Vagina (tissue), 2 donors: ENCODE data around the gene LTB4R2. TPM values are rescaled to one million over a fixed set of nuclear protein-coding genes. Genes with fewer than 3 reads are reported as not detected.

ENCODE experiments used
- DNase-seq, 2 donors: peaks; one replicate each; pipeline ENCODE4 v3.0.0-alpha.2; 2017; ENCODE audit errors: extremely low spot score in 2 of 2
- H3K27ac ChIP-seq: fragments of 200-600 bp; sonication (generic); one replicate; pipeline ENCODE4 v1.5.1; 2019
- H3K27me3 ChIP-seq: fragments of 200-600 bp; sonication (generic); one replicate; pipeline ENCODE4 v1.5.1; 2019
- H3K36me3 ChIP-seq, 2 donors: fragments of 200-600 bp; sonication (generic); one replicate each; pipeline ENCODE4 v1.5.1; 2017 to 2019
- H3K4me1 ChIP-seq: fragments of 200-600 bp; sonication (generic); one replicate; pipeline ENCODE4 v1.5.1; 2019
- H3K4me3 ChIP-seq, 2 donors: fragments of 200-600 bp; sonication (generic); 1 replicate in 1 of 2; 2 replicates in 1 of 2; pipeline ENCODE4 v1.5.1; 2016 to 2019
- H3K9me3 ChIP-seq: fragments of 200-600 bp; sonication (generic); one replicate; pipeline ENCODE4 v1.5.1; 2019
- POLR2A ChIP-seq, 2 donors: fragments of 450-650 bp; IDR thresholded peaks; one replicate each; pipeline ENCODE4 v1.6.1; 2017; ENCODE audit warnings: antibody characterized with exemption in 2 of 2, mild to moderate bottlenecking in 2 of 2, moderate library complexity in 2 of 2
- POLR2AphosphoS5 ChIP-seq, 2 donors: sonication (generic); formaldehyde crosslinking; IDR thresholded peaks; one replicate each; pipeline ENCODE4 v1.9.0; 2017; ENCODE audit warnings: antibody characterized with exemption in 2 of 2, mild to moderate bottlenecking in 2 of 2, low read depth in 1 of 2; ENCODE audit not compliant: insufficient read depth in 1 of 2
- intact Hi-C: fragments of 100-400 bp; cut with DNase I; formaldehyde crosslinking; loops from one replicate; pipeline ENCODE4 v1.15.1; 2023
- total RNA-seq: library from RNA; depleted of rRNA; stranded (reverse); fragments of >200 nt; gene quantifications from one replicate; pipeline ENCODE4 v1.2.3, GENCODE V29; 2016
- TF ChIP-seq, protein P1 (sequence below), 3 experiments: fragments of 450-650 bp in 2 of 3; fragments of 200-600 bp in 1 of 3; sonication (generic) in 1 of 3; IDR thresholded peaks; one replicate each; pipeline ENCODE4 v1.5.1; 2017 to 2019; ENCODE audit warnings: antibody characterized with exemption in 3 of 3, mild to moderate bottlenecking in 2 of 3, moderate library complexity in 2 of 3

Gene LTB4R2
- total RNA-seq, 1 donor from 2014 or later = 66.5 TPM

DNA sequence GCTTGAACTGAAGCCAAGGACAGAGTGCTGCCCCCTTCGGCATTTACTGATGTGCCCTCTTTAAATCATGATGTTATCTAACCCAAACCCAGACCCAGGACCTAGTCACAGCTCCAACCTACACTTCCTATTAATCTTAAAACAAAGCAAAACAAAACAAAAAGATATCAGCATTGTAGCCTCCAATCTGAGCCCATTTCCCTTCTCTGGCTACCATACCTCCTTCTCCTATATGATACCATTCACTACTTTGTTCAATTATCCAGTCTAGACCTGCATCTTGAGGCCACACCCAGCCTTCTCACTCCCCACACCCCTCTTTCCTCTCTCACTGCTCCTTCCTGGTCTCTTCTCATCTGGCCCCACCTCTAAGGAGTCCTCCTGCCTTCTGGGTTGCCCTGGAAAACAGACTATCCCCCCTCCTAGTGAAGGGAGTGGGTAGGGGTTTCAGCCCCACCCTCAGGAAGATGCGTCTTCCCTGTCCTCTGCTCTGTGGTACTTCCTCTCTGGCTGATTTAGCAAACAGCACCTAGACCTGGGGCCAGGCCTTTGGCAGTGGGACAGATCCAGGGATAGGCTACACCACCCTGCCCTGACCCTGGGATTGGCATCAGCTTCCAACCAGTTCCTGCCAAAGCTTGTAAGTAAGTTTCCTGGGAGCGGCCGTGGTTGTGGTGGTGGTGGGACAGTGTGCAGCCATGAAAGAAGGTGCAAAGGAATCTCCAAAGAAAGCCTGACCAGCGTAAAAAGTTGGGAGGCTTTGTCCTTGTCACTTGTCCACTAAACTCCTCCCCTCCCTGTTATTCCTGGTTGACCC lies 4.6 kb downstream of the LTB4R2 start:
- Histone ChIP-seq H3K27me3 (no peaks in the 10 kb centered on the region), H3K27ac (peak overlapping the region; percentile 87), H3K4me1 (peaks cover 69% of the 10 kb centered on the region), H3K4me3 (no peak overlapping the region), H3K9me3 (no peaks in the 10 kb centered on the region), H3K36me3 (no peaks in the 10 kb centered on the region)
- intact Hi-C loops = no loop called here
- DNase-seq = no peak
- TF ChIP-seq POLR2A (IDR thresholded peaks at IDR 0.05) (no peak), POLR2AphosphoS5 (IDR thresholded peaks at IDR 0.05; ENCODE audit: insufficient read depth in 1 of 2, low read depth in 1 of 2) (peak; percentile 16)
- TF ChIP-seq, protein P1, sequence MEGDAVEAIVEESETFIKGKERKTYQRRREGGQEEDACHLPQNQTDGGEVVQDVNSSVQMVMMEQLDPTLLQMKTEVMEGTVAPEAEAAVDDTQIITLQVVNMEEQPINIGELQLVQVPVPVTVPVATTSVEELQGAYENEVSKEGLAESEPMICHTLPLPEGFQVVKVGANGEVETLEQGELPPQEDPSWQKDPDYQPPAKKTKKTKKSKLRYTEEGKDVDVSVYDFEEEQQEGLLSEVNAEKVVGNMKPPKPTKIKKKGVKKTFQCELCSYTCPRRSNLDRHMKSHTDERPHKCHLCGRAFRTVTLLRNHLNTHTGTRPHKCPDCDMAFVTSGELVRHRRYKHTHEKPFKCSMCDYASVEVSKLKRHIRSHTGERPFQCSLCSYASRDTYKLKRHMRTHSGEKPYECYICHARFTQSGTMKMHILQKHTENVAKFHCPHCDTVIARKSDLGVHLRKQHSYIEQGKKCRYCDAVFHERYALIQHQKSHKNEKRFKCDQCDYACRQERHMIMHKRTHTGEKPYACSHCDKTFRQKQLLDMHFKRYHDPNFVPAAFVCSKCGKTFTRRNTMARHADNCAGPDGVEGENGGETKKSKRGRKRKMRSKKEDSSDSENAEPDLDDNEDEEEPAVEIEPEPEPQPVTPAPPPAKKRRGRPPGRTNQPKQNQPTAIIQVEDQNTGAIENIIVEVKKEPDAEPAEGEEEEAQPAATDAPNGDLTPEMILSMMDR (IDR thresholded peaks at IDR 0.05) = no peak

DNA sequence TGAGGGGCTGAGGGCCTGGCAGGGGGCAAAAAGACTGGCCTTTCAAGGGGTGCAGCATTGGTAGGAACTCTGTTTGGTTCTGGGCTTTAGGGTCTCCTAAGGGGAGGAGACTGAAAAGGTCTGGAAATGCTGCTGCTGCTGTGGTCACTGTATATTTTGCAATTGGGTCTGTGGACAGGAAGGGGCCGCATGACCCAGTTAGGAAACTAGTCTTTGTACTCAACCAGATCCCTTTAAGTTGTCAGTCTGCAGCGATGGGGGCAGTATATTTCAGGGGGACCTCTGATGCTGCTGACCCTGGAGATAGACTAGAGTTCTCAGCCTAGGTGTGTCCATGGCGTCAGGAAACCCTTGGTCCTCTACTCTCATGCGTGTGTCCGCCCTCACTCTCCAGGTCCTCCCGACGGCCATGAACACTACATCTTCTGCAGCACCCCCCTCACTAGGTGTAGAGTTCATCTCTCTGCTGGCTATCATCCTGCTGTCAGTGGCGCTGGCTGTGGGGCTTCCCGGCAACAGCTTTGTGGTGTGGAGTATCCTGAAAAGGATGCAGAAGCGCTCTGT lies 5.4 kb downstream of the LTB4R2 start:
- Histone ChIP-seq H3K9me3 (no peaks in the 10 kb centered on the region), H3K27ac (peak overlapping the region; percentile 87), H3K27me3 (no peaks in the 10 kb centered on the region), H3K4me3 (no peak overlapping the region), H3K4me1 (peaks cover 62% of the 10 kb centered on the region), H3K36me3 (no peaks in the 10 kb centered on the region)
- TF ChIP-seq, protein P1 (IDR thresholded peaks at IDR 0.05) = no peak
- TF ChIP-seq POLR2A (IDR thresholded peaks at IDR 0.05) (no peak), POLR2AphosphoS5 (IDR thresholded peaks at IDR 0.05; ENCODE audit: insufficient read depth in 1 of 2, low read depth in 1 of 2) (no peak)
- intact Hi-C loops = no loop called here
- DNase-seq = no peak

DNA sequence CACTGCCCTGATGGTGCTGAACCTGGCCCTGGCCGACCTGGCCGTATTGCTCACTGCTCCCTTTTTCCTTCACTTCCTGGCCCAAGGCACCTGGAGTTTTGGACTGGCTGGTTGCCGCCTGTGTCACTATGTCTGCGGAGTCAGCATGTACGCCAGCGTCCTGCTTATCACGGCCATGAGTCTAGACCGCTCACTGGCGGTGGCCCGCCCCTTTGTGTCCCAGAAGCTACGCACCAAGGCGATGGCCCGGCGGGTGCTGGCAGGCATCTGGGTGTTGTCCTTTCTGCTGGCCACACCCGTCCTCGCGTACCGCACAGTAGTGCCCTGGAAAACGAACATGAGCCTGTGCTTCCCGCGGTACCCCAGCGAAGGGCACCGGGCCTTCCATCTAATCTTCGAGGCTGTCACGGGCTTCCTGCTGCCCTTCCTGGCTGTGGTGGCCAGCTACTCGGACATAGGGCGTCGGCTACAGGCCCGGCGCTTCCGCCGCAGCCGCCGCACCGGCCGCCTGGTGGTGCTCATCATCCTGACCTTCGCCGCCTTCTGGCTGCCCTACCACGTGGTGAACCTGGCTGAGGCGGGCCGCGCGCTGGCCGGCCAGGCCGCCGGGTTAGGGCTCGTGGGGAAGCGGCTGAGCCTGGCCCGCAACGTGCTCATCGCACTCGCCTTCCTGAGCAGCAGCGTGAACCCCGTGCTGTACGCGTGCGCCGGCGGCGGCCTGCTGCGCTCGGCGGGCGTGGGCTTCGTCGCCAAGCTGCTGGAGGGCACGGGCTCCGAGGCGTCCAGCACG lies 6.1 kb downstream of the LTB4R2 start:
- intact Hi-C loops = no loop called here
- Histone ChIP-seq H3K27ac (peak overlapping the region; percentile 87), H3K4me3 (peak overlapping the region in 1 of 2 donors; percentile 21), H3K9me3 (no peaks in the 10 kb centered on the region), H3K27me3 (no peaks in the 10 kb centered on the region), H3K36me3 (no peaks in the 10 kb centered on the region), H3K4me1 (peaks cover 59% of the 10 kb centered on the region)
- TF ChIP-seq POLR2A (IDR thresholded peaks at IDR 0.05) (no peak), POLR2AphosphoS5 (IDR thresholded peaks at IDR 0.05; ENCODE audit: insufficient read depth in 1 of 2, low read depth in 1 of 2) (peak; percentile 19 to 62)
- TF ChIP-seq, protein P1 (IDR thresholded peaks at IDR 0.05) = peak in 1 of 3 experiments; percentile 7
- DNase-seq = no peak

DNA sequence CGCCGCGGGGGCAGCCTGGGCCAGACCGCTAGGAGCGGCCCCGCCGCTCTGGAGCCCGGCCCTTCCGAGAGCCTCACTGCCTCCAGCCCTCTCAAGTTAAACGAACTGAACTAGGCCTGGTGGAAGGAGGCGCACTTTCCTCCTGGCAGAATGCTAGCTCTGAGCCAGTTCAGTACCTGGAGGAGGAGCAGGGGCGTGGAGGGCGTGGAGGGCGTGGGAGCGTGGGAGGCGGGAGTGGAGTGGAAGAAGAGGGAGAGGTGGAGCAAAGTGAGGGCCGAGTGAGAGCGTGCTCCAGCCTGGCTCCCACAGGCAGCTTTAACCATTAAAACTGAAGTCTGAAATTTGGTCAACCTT lies 6.6 kb downstream of the LTB4R2 start:
- H3K27ac ChIP-seq = peak overlapping the region; percentile 87
- H3K4me1 ChIP-seq = peaks cover 53% of the 10 kb centered on the region
- H3K27me3 ChIP-seq = no peaks in the 10 kb centered on the region
- no peaks in the 10 kb centered on the region for H3K9me3 ChIP-seq
- no peaks in the 10 kb centered on the region for H3K36me3 ChIP-seq
- TF ChIP-seq POLR2AphosphoS5 (IDR thresholded peaks at IDR 0.05; ENCODE audit: insufficient read depth in 1 of 2, low read depth in 1 of 2) (no peak), POLR2A (IDR thresholded peaks at IDR 0.05) (no peak)
- TF ChIP-seq, protein P1 (IDR thresholded peaks at IDR 0.05) = no peak
- DNase-seq = no peak
- intact Hi-C loops = no loop called here
- H3K4me3 ChIP-seq = peak overlapping the region in 1 of 2 donors; percentile 21
